Activated CD4-positive, alpha-beta T cell treated with anti-CD3 and anti-CD28 coated beads for 36 hours (primary cell): ENCODE data around the gene TXNIP. TPM values are rescaled to one million over a fixed set of nuclear protein-coding genes. Genes with fewer than 3 reads are reported as not detected.
"Not testable (repeated sequence)": the region's sequence is repeated elsewhere in the genome, so short reads cannot be mapped to it uniquely, and the experiment has no call there.

Experiments
- ATAC-seq: fragments of 200-7000 bp; cut with Tn5 transposase; one replicate; pipeline ENCODE4 v1.10.0; 2021; ENCODE audit warnings: mild to moderate bottlenecking, moderate library complexity
- CTCF ChIA-PET: fragments of 350-600 bp; sonication (Branson Sonifier 250); formaldehyde crosslinking; loops from one replicate; lab custom pipeline; 2021; ENCODE audit warnings: antibody characterized with exemption; lab: Charles Lee
- POLR2A ChIA-PET: fragments of 350-600 bp; sonication (Branson Sonifier 250); formaldehyde crosslinking; loops from one replicate; lab custom pipeline; 2021; ENCODE audit warnings: antibody characterized with exemption, inconsistent platforms; lab: Charles Lee
- DNase-seq: peaks from one replicate; pipeline ENCODE4 v3.0.0-alpha.2; 2020
- H3K27ac Mint-ChIP-seq: one replicate; pipeline ENCODE4 v1.8.0; 2021; ENCODE audit warnings: mixed read lengths
- H3K27me3 Mint-ChIP-seq: one replicate; pipeline ENCODE4 v1.8.0; 2021; ENCODE audit warnings: mixed read lengths
- H3K36me3 Mint-ChIP-seq: one replicate; pipeline ENCODE4 v1.8.0; 2021; ENCODE audit warnings: low read depth, mixed read lengths
- H3K4me1 Mint-ChIP-seq: one replicate; pipeline ENCODE4 v1.8.0; 2021; ENCODE audit warnings: mixed read lengths
- H3K4me3 Mint-ChIP-seq: one replicate; pipeline ENCODE4 v1.8.0; 2021; ENCODE audit warnings: mild to moderate bottlenecking, moderate library complexity, mixed read lengths
- H3K9me3 Mint-ChIP-seq: one replicate; pipeline ENCODE4 v1.8.0; 2021; ENCODE audit warnings: low read depth, mixed read lengths
- intact Hi-C, 2 experiments: fragments of 100-400 bp; cut with DNase I in 1 of 2; cut with micrococcal nuclease in 1 of 2; formaldehyde crosslinking; loops; one replicate each; pipeline versions ENCODE4 v1.14.2 to v1.15.1; 2022 to 2024; cut with DNase I, micrococcal nuclease
- total RNA-seq, 2 experiments: library from RNA; stranded (reverse); gene quantifications; one replicate each; pipeline ENCODE4 v1.2.3, GENCODE V29; 2021

Gene TXNIP, protein sequence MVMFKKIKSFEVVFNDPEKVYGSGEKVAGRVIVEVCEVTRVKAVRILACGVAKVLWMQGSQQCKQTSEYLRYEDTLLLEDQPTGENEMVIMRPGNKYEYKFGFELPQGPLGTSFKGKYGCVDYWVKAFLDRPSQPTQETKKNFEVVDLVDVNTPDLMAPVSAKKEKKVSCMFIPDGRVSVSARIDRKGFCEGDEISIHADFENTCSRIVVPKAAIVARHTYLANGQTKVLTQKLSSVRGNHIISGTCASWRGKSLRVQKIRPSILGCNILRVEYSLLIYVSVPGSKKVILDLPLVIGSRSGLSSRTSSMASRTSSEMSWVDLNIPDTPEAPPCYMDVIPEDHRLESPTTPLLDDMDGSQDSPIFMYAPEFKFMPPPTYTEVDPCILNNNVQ
- total RNA-seq = 100 to 1,000 TPM; 112 TPM

DNA sequence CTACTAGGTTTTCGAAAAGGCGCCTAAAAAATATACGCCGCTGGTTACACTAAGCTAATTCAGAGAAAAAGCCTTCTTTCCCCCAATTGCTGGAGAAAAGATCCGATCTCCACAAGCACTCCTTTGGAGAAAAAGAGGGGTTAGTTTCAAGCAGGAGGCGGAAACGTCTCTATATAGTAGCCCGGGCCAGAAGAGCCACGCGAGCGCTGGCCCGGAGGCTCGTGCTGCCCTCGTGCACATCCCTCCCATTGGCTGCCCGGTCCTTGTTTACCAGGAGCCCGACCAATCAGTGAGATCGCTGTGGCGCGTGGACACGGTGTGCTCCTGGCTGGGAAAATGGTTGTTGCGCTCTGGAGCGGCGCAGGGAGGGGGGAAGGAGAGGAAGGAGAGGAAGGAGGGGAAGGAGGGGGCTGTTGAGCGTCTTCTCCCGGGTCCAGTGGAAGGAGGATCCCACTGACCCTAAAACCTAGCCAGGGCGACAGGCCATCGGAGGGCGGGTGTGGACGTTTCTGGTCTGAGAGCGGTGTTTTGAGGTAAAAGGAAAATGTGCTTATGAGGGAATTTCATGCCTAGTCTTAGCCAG lies at the start of gene TXNIP:
TSS of gene TXNIP (minus strand) at position 147 of the 583 bp plus-strand sequence. CDS start 313 bp downstream, outside the sequence.
- DNase-seq (peak; percentile 97), ATAC-seq (peak; percentile 82)
- intact Hi-C loops = loop anchor here (1.0 to 5.0 kb wide), 12 partner anchors 10 to 137 kb away; partner anchors contain the start of genes ANKRD34A (in 2 of the 2), POLR3GL (in 2 of the 2), RBM8A (in 2 of the 2) and ANKRD35 (in 1 of the 2)
- Mint-ChIP-seq H3K9me3 (no peaks in the 10 kb centered on the region), H3K27ac (peak within 1 kb of the TSS; percentile 99), H3K4me1 (peaks cover 68% of the 10 kb centered on the region), H3K4me3 (peak within 1 kb of the TSS; percentile 92), H3K27me3 (no peaks in the 10 kb centered on the region), H3K36me3 (peaks cover 46% of the 10 kb centered on the region)
- CTCF ChIA-PET = interaction anchor here (0.5 to 13.6 kb wide), 9 partner anchors 10 to 138 kb away, joined by 3 to 161 read pairs (median 4); partner anchors contain the start of genes ANKRD34A, LIX1L, PIAS3 and POLR3GL
- POLR2A ChIA-PET = interaction anchor here (0.6 to 10.4 kb wide), 11 partner anchors 10 to 76 kb away, joined by 3 to 127 read pairs (median 4); partner anchors contain the start of genes ANKRD34A, LIX1L and POLR3GL

DNA sequence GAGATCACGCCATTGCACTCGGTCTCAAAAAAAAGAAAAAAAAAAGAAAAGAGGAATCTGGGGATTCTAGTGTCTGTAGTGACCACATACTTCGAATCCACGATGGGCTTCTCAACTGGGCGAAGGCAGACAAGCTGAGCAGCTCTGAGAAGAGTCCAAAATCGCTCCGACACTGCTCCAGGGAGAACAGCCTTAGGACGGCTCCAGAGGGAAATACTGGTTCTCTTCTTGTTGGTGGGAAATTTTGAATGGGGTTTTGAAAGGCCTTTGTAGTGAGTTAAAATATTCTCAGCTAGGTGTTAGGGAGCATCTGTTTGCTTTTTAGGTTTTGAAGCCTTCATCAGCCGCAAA lies 43.4 kb upstream of the TXNIP start:
- CTCF ChIA-PET = interaction anchor here (0.9 to 9.5 kb wide), 5 partner anchors 12 to 181 kb away, joined by 3 to 76 read pairs (median 4); partner anchors contain the start of genes ANKRD34A, PIAS3 and POLR3GL
- intact Hi-C loops = loop anchor here in 1 of 2 experiments (5.0 kb wide), 1 partner anchor 113 kb away; the partner anchor contains the start of gene RBM8A

DNA sequence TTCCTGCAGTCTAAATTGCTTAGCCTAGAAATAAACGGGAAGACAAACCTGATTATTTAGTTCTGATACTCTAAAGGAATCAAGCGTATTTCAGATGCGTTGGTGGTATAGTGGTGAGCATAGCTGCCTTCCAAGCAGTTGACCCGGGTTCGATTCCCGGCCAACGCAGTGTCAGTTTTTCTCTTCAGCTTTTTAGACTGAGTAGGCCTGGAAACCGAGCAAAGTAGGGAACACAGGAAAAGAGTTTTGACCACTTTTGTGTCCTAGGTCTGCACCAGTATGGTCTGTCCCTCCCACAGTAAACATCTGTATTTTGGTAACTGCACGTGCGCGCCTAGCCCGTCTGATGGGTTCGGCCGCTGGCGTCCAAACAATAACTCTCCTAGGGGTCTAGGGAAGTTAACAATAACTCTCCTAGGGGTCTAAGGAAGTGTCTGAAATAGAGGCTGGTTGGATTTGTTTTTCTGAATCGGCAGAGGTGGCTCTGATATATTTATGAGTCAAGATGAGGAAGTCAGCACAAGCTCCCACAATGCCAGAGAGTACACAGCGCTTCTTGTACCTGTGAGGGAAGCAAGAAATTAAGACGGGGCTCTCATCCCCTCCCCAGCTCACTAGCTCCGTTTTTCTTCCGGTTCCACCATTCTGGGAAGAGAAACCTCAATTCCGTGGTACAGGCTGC lies 40.7 kb upstream of the TXNIP start:
- Mint-ChIP-seq H3K4me1 (peaks cover 36% of the 10 kb centered on the region), H3K27ac (peak overlapping the region; percentile 98), H3K9me3 (no peaks in the 10 kb centered on the region), H3K4me3 (peak overlapping the region; percentile 95), H3K27me3 (peaks cover 2% of the 10 kb centered on the region), H3K36me3 (peaks cover 11% of the 10 kb centered on the region)
- ChIA-PET CTCF (interaction anchor here (0.7 to 9.5 kb wide), 11 partner anchors 10 to 178 kb away, joined by 3 to 76 read pairs (median 4); partner anchors contain the start of genes ANKRD34A and PIAS3), POLR2A (interaction anchor here (0.6 to 8.8 kb wide), 8 partner anchors 11 to 179 kb away, joined by 3 to 228 read pairs (median 3); partner anchors contain the start of genes LIX1L, PIAS3 and RBM8A)
- peak; percentile 91 for DNase-seq
- intact Hi-C loops = loop anchor here (1.0 to 5.0 kb wide), 6 partner anchors 15 to 110 kb away; partner anchors contain the start of genes RBM8A (in 2 of the 2), ANKRD34A (in 1 of the 2), POLR3GL (in 1 of the 2) and TXNIP (in 1 of the 2)
- peak; percentile 45 for ATAC-seq

More for the DNA sequence above, 43.4 kb upstream of the TXNIP start:
- ATAC-seq = no peak
- H3K36me3 Mint-ChIP-seq = peaks cover 11% of the 10 kb centered on the region
- peaks cover 2% of the 10 kb centered on the region for H3K27me3 Mint-ChIP-seq
- H3K9me3 Mint-ChIP-seq = no peaks in the 10 kb centered on the region
- H3K27ac Mint-ChIP-seq = peak overlapping the region; percentile 98
- peak overlapping the region; percentile 95 for H3K4me3 Mint-ChIP-seq
- DNase-seq = no peak
- POLR2A ChIA-PET = interaction anchor here (8.8 kb wide), 1 partner anchor 12 kb away, joined by 228 read pairs; no protein-coding TSS in a partner anchor
- H3K4me1 Mint-ChIP-seq = peaks cover 29% of the 10 kb centered on the region

- Mint-ChIP-seq H3K9me3 (no peaks in the 10 kb centered on the region), H3K4me1 (peaks cover 36% of the 10 kb centered on the region), H3K27me3 (peaks cover 4% of the 10 kb centered on the region), H3K27ac (peak overlapping the region; percentile 98), H3K4me3 (peak overlapping the region; percentile 95), H3K36me3 (peaks cover 11% of the 10 kb centered on the region)
- ATAC-seq (no peak), DNase-seq (no peak)
- POLR2A ChIA-PET = interaction anchor here (0.6 to 8.8 kb wide), 9 partner anchors 15 to 178 kb away, joined by 3 to 228 read pairs (median 3); partner anchors contain the start of genes HJV, LIX1L, PEX11B and PIAS3
- intact Hi-C loops = loop anchor here (1.0 to 5.0 kb wide), 2 partner anchors 40 to 109 kb away; partner anchors contain the start of genes RBM8A (in 1 of the 2) and TXNIP (in 1 of the 2)
- CTCF ChIA-PET = interaction anchor here (0.7 to 9.5 kb wide), 12 partner anchors 11 to 191 kb away, joined by 3 to 76 read pairs (median 4); partner anchors contain the start of genes ANKRD34A and NUDT17
These were observed 40.0 kb upstream of the TXNIP start for GRCh38 chr1:146036241-146036964.

DNA sequence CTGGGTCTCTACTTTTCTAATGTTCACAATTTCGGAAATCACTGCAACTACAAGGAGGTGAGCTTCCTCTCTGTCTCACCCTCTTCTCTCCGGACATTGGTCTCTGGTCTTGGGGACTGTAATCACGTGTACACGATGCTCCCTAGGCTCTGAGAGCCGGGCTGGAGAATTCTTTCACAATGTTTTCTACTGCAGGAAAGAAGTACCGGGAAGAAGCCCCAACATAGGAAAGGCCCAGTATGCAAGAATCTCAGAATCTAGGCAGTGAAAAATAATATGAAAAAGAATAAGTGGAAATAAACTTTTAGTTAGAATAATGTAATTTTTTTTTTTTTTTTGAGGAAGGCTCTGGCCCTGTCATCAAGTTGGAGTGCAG lies 38.7 kb upstream of the TXNIP start:
- ChIA-PET CTCF (interaction anchor here (0.7 to 9.5 kb wide), 8 partner anchors 12 to 208 kb away, joined by 3 to 76 read pairs (median 4); partner anchors contain the start of gene NUDT17), POLR2A (interaction anchor here (1.0 to 8.8 kb wide), 5 partner anchors 14 to 190 kb away, joined by 3 to 228 read pairs (median 5); partner anchors contain the start of genes HJV, NUDT17 and PEX11B)
- peak overlapping the region; percentile 95 for H3K4me3 Mint-ChIP-seq
- H3K9me3 Mint-ChIP-seq = no peaks in the 10 kb centered on the region
- intact Hi-C loops = loop anchor here (1.0 to 5.0 kb wide), 7 partner anchors 22 to 176 kb away; partner anchors contain the start of genes LIX1L (in 1 of the 2), PIAS3 (in 1 of the 2), RBM8A (in 1 of the 2) and TXNIP (in 1 of the 2)
- H3K27ac Mint-ChIP-seq = peak overlapping the region; percentile 24
- ATAC-seq (no peak), DNase-seq (no peak)
- peaks cover 35% of the 10 kb centered on the region for H3K4me1 Mint-ChIP-seq
- H3K36me3 Mint-ChIP-seq = peaks cover 11% of the 10 kb centered on the region
- peaks cover 4% of the 10 kb centered on the region for H3K27me3 Mint-ChIP-seq

- CTCF ChIA-PET = interaction anchor here (0.6 to 9.5 kb wide), 14 partner anchors 11 to 188 kb away, joined by 3 to 76 read pairs (median 4); partner anchors contain the start of genes ANKRD34A, HJV, LIX1L and NUDT17
- Mint-ChIP-seq H3K27ac (no peak overlapping the region), H3K27me3 (peaks cover 2% of the 10 kb centered on the region), H3K9me3 (no peaks in the 10 kb centered on the region), H3K4me3 (no peak overlapping the region), H3K4me1 (peaks cover 24% of the 10 kb centered on the region), H3K36me3 (peaks cover 5% of the 10 kb centered on the region)
- ATAC-seq (no peak), DNase-seq (no peak)
- intact Hi-C loops = loop anchor here in 1 of 2 experiments (1.0 kb wide), 1 partner anchor 14 kb away; no protein-coding TSS in a partner anchor
- POLR2A ChIA-PET = interaction anchor here (0.6 to 1.0 kb wide), 5 partner anchors 15 to 232 kb away, joined by 3 to 9 read pairs (median 6); no protein-coding TSS in a partner anchor
These were observed 36.3 kb upstream of the TXNIP start for GRCh38 chr1:146032631-146033219.

DNA sequence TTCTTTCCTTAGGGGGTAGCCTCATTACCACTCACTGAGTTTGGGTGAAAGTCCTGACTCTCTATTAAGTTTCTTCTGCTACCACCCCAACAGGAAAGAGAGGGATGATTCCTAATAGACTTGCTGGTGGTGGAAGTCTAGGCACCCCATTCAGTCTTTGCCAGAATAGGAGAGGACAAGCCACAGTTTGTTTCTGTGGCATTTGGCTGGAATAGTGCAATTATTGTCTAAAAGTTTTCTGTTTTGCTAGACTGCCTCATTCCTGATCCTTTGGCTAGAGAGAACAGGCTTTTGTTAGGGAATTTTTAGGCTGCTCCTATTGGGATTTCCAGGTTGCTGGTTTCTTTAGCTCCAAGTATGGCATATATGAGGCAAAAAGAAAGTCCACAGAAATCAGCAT lies 35.1 kb upstream of the TXNIP start:
- no peak overlapping the region for H3K27ac Mint-ChIP-seq
- peaks cover 3% of the 10 kb centered on the region for H3K36me3 Mint-ChIP-seq
- CTCF ChIA-PET = interaction anchor here (0.6 to 9.5 kb wide), 7 partner anchors 13 to 186 kb away, joined by 3 to 76 read pairs (median 4); partner anchors contain the start of gene NUDT17
- POLR2A ChIA-PET = no interaction called here
- DNase-seq = no peak
- intact Hi-C loops = no loop called here
- no peak for ATAC-seq
- peaks cover 2% of the 10 kb centered on the region for H3K27me3 Mint-ChIP-seq
- no peak overlapping the region for H3K4me3 Mint-ChIP-seq
- H3K4me1 Mint-ChIP-seq = peaks cover 20% of the 10 kb centered on the region
- H3K9me3 Mint-ChIP-seq = no peaks in the 10 kb centered on the region

GRCh38 chr1:146029117-146029516 lies 32.7 kb upstream of the TXNIP start:
- Mint-ChIP-seq H3K4me3 (no peak overlapping the region), H3K4me1 (peaks cover 4% of the 10 kb centered on the region), H3K27me3 (peaks cover 3% of the 10 kb centered on the region), H3K27ac (no peak overlapping the region), H3K36me3 (no peaks in the 10 kb centered on the region), H3K9me3 (no peaks in the 10 kb centered on the region)
- no peak for ATAC-seq
- DNase-seq = no peak
- ChIA-PET CTCF (no interaction called here), POLR2A (no interaction called here)
- intact Hi-C loops = no loop called here

GRCh38 chr1:146026650-146027049 lies 30.3 kb upstream of the TXNIP start:
- intact Hi-C loops, H3K4me3 Mint-ChIP-seq, H3K36me3 Mint-ChIP-seq, DNase-seq, H3K9me3 Mint-ChIP-seq, H3K27ac Mint-ChIP-seq, H3K4me1 Mint-ChIP-seq, ATAC-seq, H3K27me3 Mint-ChIP-seq: not testable (repeated sequence)
- POLR2A ChIA-PET = interaction anchor here (1.0 kb wide), 1 partner anchor 25 kb away, joined by 3 read pairs; no protein-coding TSS in a partner anchor
- CTCF ChIA-PET = interaction anchor here (0.9 to 1.3 kb wide), 2 partner anchors 10 to 118 kb away, joined by 3 to 4 read pairs; no protein-coding TSS in a partner anchor
